ENCODE measurements around the gene PRKD2. TPM values are rescaled to one million over a fixed set of nuclear protein-coding genes. Genes with fewer than 3 reads are reported as not detected.
A peak's percentile ranks its signal among the peaks of the same experiment; 100 is the strongest.

PRKD2 gene
- total and polyA plus RNA-seq, 4 donors = 7.3 to 14.4 (median 9.3) TPM

DNA sequence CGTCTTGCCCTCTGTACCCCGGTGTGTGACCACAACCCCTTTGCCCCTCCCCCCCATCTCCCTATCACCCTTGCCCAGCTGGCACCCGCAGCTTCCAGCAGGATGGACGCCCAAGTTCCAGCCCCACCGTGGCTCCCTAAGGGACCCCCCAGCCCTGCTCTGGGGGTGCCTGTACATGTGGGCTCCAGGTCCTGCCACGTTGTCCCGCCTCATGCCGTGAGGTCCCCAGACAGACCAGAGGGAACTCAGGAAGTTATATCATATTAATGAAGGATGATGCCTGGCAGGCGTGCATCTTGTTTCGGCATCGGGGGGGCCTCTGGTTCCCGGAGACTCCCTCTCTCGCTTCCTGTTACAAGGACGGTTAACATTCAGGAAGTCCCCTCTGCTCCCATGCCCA, 90.5 kb downstream of the PRKD2 start:
- no peaks in the 10 kb centered on the region for H3K27me3 ChIP-seq (ENCODE audit: control insufficient read depth in 4 of 4, insufficient read depth in 4 of 4, low read length in 3 of 4)
- H3K4me3 ChIP-seq (ENCODE audit: low read depth in 1 of 3, low read length in 3 of 3) = no peak overlapping the region
- no peak for TF ChIP-seq RAD21 (IDR thresholded peaks at IDR 0.05)
- TF ChIP-seq, protein P1, sequence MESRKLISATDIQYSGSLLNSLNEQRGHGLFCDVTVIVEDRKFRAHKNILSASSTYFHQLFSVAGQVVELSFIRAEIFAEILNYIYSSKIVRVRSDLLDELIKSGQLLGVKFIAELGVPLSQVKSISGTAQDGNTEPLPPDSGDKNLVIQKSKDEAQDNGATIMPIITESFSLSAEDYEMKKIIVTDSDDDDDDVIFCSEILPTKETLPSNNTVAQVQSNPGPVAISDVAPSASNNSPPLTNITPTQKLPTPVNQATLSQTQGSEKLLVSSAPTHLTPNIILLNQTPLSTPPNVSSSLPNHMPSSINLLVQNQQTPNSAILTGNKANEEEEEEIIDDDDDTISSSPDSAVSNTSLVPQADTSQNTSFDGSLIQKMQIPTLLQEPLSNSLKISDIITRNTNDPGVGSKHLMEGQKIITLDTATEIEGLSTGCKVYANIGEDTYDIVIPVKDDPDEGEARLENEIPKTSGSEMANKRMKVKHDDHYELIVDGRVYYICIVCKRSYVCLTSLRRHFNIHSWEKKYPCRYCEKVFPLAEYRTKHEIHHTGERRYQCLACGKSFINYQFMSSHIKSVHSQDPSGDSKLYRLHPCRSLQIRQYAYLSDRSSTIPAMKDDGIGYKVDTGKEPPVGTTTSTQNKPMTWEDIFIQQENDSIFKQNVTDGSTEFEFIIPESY (IDR thresholded peaks at IDR 0.05) = no peak
- TF ChIP-seq SP1 (IDR thresholded peaks at IDR 0.05) = no peak
- TF ChIP-seq MAX (IDR thresholded peaks at IDR 0.05) = no peak
- no peak for TF ChIP-seq GABPA (IDR thresholded peaks at IDR 0.05 in 1 of 2, conservative IDR thresholded peaks at IDR 0.05 in 1 of 2)
- no peak for TF ChIP-seq FOXA2 (IDR thresholded peaks at IDR 0.05)
- TF ChIP-seq CTCF (IDR thresholded peaks at IDR 0.05; ENCODE audit: low read depth, low read length, missing input control) = no peak
- TF ChIP-seq RXRA (IDR thresholded peaks at IDR 0.05) = no peak
- no peak for TF ChIP-seq YY1 (IDR thresholded peaks at IDR 0.05)
- TF ChIP-seq, protein P2, sequence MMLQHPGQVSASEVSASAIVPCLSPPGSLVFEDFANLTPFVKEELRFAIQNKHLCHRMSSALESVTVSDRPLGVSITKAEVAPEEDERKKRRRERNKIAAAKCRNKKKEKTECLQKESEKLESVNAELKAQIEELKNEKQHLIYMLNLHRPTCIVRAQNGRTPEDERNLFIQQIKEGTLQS (IDR thresholded peaks at IDR 0.05) = no peak
- TF ChIP-seq REST (IDR thresholded peaks at IDR 0.05) = no peak
- no peak for TF ChIP-seq TAF1 (conservative IDR thresholded peaks at IDR 0.05)
- TF ChIP-seq HNF4A (conservative IDR thresholded peaks at IDR 0.05) = no peak
- TF ChIP-seq JUND (IDR thresholded peaks at IDR 0.05) = no peak
- TF ChIP-seq HNF4G (IDR thresholded peaks at IDR 0.05) = no peak
- TF ChIP-seq NR2F2 (IDR thresholded peaks at IDR 0.05) = no peak
- H3K4me1 ChIP-seq (ENCODE audit: control insufficient read depth in 4 of 4, insufficient read depth in 4 of 4, low read length in 3 of 4) = no peaks in the 10 kb centered on the region
- no peak overlapping the region for H3K9ac ChIP-seq (ENCODE audit: low read depth in 1 of 2, low read length in 2 of 2)
- WGBS = 67% methylated on average over 14 of the region's 14 CpGs
- no peak for DNase-seq (ENCODE audit: low spot score)
- no peaks in the 10 kb centered on the region for H3K36me3 ChIP-seq (ENCODE audit: control insufficient read depth in 4 of 4, insufficient read depth in 3 of 4, low read depth in 1 of 4, low read length in 3 of 4)
- H3K27ac ChIP-seq (ENCODE audit: low read depth in 1 of 2, low read length in 2 of 2) = peak overlapping the region; percentile 29 to 75
- no peaks in the 10 kb centered on the region for H3K9me3 ChIP-seq (ENCODE audit: control insufficient read depth in 4 of 4, low read length in 3 of 4)

GRCh38 chr19:46625731-46626130, 91.2 kb downstream of the PRKD2 start:
- WGBS = 82% methylated on average over 12 of the region's 12 CpGs
- H3K27ac ChIP-seq (ENCODE audit: low read depth in 1 of 2, low read length in 2 of 2) = peak overlapping the region; percentile 29 to 75
- H3K4me1 ChIP-seq (ENCODE audit: control insufficient read depth in 4 of 4, insufficient read depth in 4 of 4, low read length in 3 of 4) = peaks cover 0 to 3% (median 0%) of the 10 kb centered on the region in 4 donors
- H3K27me3 ChIP-seq (ENCODE audit: control insufficient read depth in 4 of 4, insufficient read depth in 4 of 4, low read length in 3 of 4) = no peaks in the 10 kb centered on the region
- no peak overlapping the region for H3K9ac ChIP-seq (ENCODE audit: low read depth in 1 of 2, low read length in 2 of 2)
- peak; percentile 4 for TF ChIP-seq SP1 (IDR thresholded peaks at IDR 0.05)
- TF ChIP-seq FOXA2 (IDR thresholded peaks at IDR 0.05) = no peak
- no peak for TF ChIP-seq FOXA1 (IDR thresholded peaks at IDR 0.05)
- no peak for TF ChIP-seq MAX (IDR thresholded peaks at IDR 0.05)
- no peak for TF ChIP-seq EGR1 (IDR thresholded peaks at IDR 0.05; ENCODE audit: low read depth in 2 of 2)
- TF ChIP-seq, protein P1 (IDR thresholded peaks at IDR 0.05) = no peak
- no peak for DNase-seq (ENCODE audit: low spot score)
- H3K36me3 ChIP-seq (ENCODE audit: control insufficient read depth in 4 of 4, insufficient read depth in 3 of 4, low read depth in 1 of 4, low read length in 3 of 4) = no peaks in the 10 kb centered on the region
- no peaks in the 10 kb centered on the region for H3K9me3 ChIP-seq (ENCODE audit: control insufficient read depth in 4 of 4, low read length in 3 of 4)
- no peak overlapping the region for H3K4me3 ChIP-seq (ENCODE audit: low read depth in 1 of 3, low read length in 3 of 3)

All from liver (tissue), 9 donors.